GM18907 (cell line): ENCODE data around the gene CCDC51.

Experiments
- ATAC-seq: cut with Tn5 transposase; IDR thresholded peaks from one replicate; pipeline ENCODE4 v1.9.1; 2021; ENCODE audit warnings: mild to moderate bottlenecking, moderate library complexity; ENCODE audit not compliant: unreplicated experiment

Gene CCDC51

GRCh38 chr3:48422681-48423080, 17.2 kb downstream of the CCDC51 start:
- no peak for ATAC-seq

- ATAC-seq = no peak
Measured at GRCh38 chr3:48422272-48422671, 17.6 kb downstream of the CCDC51 start.

- ATAC-seq = no peak
Measured at GRCh38 chr3:48420561-48420960, 19.4 kb downstream of the CCDC51 start.

GRCh38 chr3:48419597-48419996, 20.3 kb downstream of the CCDC51 start:
- no peak for ATAC-seq

GRCh38 chr3:48419149-48419548, 20.8 kb downstream of the CCDC51 start:
- ATAC-seq = no peak

- ATAC-seq = no peak
Measured at GRCh38 chr3:48418651-48419050, 21.3 kb downstream of the CCDC51 start.

- no peak for ATAC-seq
Measured at GRCh38 chr3:48418140-48418539, 21.8 kb downstream of the CCDC51 start.

- no peak for ATAC-seq
Measured at GRCh38 chr3:48417529-48418108, 22.3 kb downstream of the CCDC51 start.

GRCh38 chr3:48416546-48416945, 23.4 kb downstream of the CCDC51 start:
- ATAC-seq = no peak

GRCh38 chr3:48416091-48416505, 23.8 kb downstream of the CCDC51 start:
- ATAC-seq = no peak

GRCh38 chr3:48415251-48415953, 24.5 kb downstream of the CCDC51 start:
- ATAC-seq = no peak

GRCh38 chr3:48414376-48415250, 25.3 kb downstream of the CCDC51 start:
- no peak for ATAC-seq

- no peak for ATAC-seq
Measured at GRCh38 chr3:48413611-48414010, 26.3 kb downstream of the CCDC51 start.

GRCh38 chr3:48413086-48413485, 26.8 kb downstream of the CCDC51 start:
- no peak for ATAC-seq

GRCh38 chr3:48412375-48413001, 27.4 kb downstream of the CCDC51 start:
- no peak for ATAC-seq

- ATAC-seq = no peak
Measured at GRCh38 chr3:48411606-48412374, 28.1 kb downstream of the CCDC51 start.

- ATAC-seq = no peak
Measured at GRCh38 chr3:48411041-48411588, 28.8 kb downstream of the CCDC51 start.

GRCh38 chr3:48410205-48411040, 29.5 kb downstream of the CCDC51 start:
- no peak for ATAC-seq
